ENCODE data around the gene ZZZ3. TPM values are rescaled to one million over a fixed set of nuclear protein-coding genes. Genes with fewer than 3 reads are reported as not detected.
A peak's percentile ranks its signal among the peaks of the same experiment; 100 is the strongest.

Gene ZZZ3
- total and polyA plus RNA-seq, 2 of the 13 experiments (the other 11 are each of a cell fraction or from before 2014, with no cell fraction given) = 18.1 to 50.2 TPM

GRCh38 chr1:77686796-77687518, 4.5 kb upstream of the ZZZ3 start:
- POLR2A ChIA-PET = interaction anchor here (0.6 kb wide), 1 partner anchor 93 kb away, joined by 3 read pairs; the partner anchor contains the start of gene MIGA1
- H3K9me3 ChIP-seq (ENCODE audit: low read length) = no peaks in the 10 kb centered on the region
- peaks cover 12% of the 10 kb centered on the region for H3K4me1 ChIP-seq (ENCODE audit: insufficient read depth, low read length)
- H2AFZ ChIP-seq (ENCODE audit: low read length) = no peak overlapping the region
- peak overlapping the region in 2 of 3 experiments; percentile 26 to 33; a peak in 4 of 6 replicates for H3K4me3 ChIP-seq (replicated peaks in 1 of 3; ENCODE audit: insufficient read depth in 1 of 3, low read depth in 2 of 3, low read length in 3 of 3)
- H3K27ac ChIP-seq (ENCODE audit: extremely low read length, insufficient read depth, low read length) = no peak overlapping the region
- intact Hi-C loops (cut with micrococcal nuclease; ENCODE audit: unreplicated experiment) = no loop called here
- TF ChIP-seq, protein P1, sequence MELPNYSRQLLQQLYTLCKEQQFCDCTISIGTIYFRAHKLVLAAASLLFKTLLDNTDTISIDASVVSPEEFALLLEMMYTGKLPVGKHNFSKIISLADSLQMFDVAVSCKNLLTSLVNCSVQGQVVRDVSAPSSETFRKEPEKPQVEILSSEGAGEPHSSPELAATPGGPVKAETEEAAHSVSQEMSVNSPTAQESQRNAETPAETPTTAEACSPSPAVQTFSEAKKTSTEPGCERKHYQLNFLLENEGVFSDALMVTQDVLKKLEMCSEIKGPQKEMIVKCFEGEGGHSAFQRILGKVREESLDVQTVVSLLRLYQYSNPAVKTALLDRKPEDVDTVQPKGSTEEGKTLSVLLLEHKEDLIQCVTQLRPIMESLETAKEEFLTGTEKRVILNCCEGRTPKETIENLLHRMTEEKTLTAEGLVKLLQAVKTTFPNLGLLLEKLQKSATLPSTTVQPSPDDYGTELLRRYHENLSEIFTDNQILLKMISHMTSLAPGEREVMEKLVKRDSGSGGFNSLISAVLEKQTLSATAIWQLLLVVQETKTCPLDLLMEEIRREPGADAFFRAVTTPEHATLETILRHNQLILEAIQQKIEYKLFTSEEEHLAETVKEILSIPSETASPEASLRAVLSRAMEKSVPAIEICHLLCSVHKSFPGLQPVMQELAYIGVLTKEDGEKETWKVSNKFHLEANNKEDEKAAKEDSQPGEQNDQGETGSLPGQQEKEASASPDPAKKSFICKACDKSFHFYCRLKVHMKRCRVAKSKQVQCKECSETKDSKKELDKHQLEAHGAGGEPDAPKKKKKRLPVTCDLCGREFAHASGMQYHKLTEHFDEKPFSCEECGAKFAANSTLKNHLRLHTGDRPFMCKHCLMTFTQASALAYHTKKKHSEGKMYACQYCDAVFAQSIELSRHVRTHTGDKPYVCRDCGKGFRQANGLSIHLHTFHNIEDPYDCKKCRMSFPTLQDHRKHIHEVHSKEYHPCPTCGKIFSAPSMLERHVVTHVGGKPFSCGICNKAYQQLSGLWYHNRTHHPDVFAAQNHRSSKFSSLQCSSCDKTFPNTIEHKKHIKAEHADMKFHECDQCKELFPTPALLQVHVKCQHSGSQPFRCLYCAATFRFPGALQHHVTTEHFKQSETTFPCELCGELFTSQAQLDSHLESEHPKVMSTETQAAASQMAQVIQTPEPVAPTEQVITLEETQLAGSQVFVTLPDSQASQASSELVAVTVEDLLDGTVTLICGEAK (IDR thresholded peaks at IDR 0.05) = no peak
- TF ChIP-seq, protein P1 (CRISPR knock-in tag; IDR thresholded peaks at IDR 0.05) = no peak
- TF ChIP-seq, protein P2, sequence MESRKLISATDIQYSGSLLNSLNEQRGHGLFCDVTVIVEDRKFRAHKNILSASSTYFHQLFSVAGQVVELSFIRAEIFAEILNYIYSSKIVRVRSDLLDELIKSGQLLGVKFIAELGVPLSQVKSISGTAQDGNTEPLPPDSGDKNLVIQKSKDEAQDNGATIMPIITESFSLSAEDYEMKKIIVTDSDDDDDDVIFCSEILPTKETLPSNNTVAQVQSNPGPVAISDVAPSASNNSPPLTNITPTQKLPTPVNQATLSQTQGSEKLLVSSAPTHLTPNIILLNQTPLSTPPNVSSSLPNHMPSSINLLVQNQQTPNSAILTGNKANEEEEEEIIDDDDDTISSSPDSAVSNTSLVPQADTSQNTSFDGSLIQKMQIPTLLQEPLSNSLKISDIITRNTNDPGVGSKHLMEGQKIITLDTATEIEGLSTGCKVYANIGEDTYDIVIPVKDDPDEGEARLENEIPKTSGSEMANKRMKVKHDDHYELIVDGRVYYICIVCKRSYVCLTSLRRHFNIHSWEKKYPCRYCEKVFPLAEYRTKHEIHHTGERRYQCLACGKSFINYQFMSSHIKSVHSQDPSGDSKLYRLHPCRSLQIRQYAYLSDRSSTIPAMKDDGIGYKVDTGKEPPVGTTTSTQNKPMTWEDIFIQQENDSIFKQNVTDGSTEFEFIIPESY (CRISPR knock-in tag; IDR thresholded peaks at IDR 0.05) = peak; percentile 64; the same call in 1 of the 2 replicates
- TF ChIP-seq ZNF777 (CRISPR knock-in tag; IDR thresholded peaks at IDR 0.05) (0 out of 2 replicates have a peak, but pooled peaks have one; percentile 11), ZNF577 (CRISPR knock-in tag; IDR thresholded peaks at IDR 0.05; ENCODE audit: borderline replicate concordance, low read depth) (no peak)
- no peak for ATAC-seq
- H3K79me2 ChIP-seq (ENCODE audit: insufficient read depth, low read length) = peaks cover 5% of the 10 kb centered on the region
- H3K4me2 ChIP-seq (ENCODE audit: low read depth, low read length) = peak overlapping the region; percentile 23; the same call in 1 of the 2 replicates
- FAIRE-seq = no peak
- no peaks in the 10 kb centered on the region for H3K36me3 ChIP-seq (replicated peaks in 1 of 2; ENCODE audit: control insufficient read depth in 1 of 2, insufficient read depth in 2 of 2, low read length in 2 of 2)
- no TSS peak for BruUV-seq (replicated peaks)
- WGBS (ENCODE audit: low lambda C conversion rate) = 88% methylated on average over 18 of the region's 33 CpGs
- CTCF ChIA-PET (ENCODE audit: low intra/inter-chr PET ratio, low total read pairs) = no interaction called here
- in situ Hi-C loops (cut with HindIII; ENCODE audit: extremely low pct_ligation_motif_present, low pct_unique_long_range_greater_than_20kb) = no loop called here
- H3K9ac ChIP-seq (ENCODE audit: insufficient read depth, low read depth, low read length) = no peak overlapping the region
- DNase-seq (ENCODE audit: low spot score) = no peak
- H4K20me1 ChIP-seq (ENCODE audit: insufficient read depth, low read length) = peaks cover under 1% of the 10 kb centered on the region; the same call in 1 of the 2 replicates
- no peaks in the 10 kb centered on the region; a peak in 1 of 5 replicates for H3K27me3 ChIP-seq (ENCODE audit: control insufficient read depth in 1 of 2, insufficient read depth in 2 of 2, low read length in 2 of 2)

Data from HepG2 (cell line).